ENCODE results near the gene NUDT1.

The NUDT1 gene

GRCh38 chr7:2241580-2242540, at the start of gene NUDT1, which contains the start of gene MRM2:
TSS of gene NUDT1 (plus strand) at chr7:2242226. CDS start at chr7:2244575, 2,349 bp downstream.
TSS of gene MRM2 (minus strand) at chr7:2242205. CDS start at chr7:2242169, 36 bp downstream.
- Histone ChIP-seq H3K4me3 (ENCODE audit: low read depth, low read length) (peak within 1 kb of the TSS; percentile 99), H3K9me3 (ENCODE audit: control insufficient read depth, insufficient read depth, low read depth, low read length) (no peaks in the 10 kb centered on the region), H3K36me3 (ENCODE audit: control insufficient read depth in 2 of 2, insufficient read depth in 1 of 2, low read length in 2 of 2) (peaks cover 31 to 33% of the 10 kb centered on the region in 2 experiments; a peak in 2 of 3 replicates), H3K27ac (ENCODE audit: extremely low read depth, low read depth, low read length) (peak within 1 kb of the TSS; percentile 77), H3K4me1 (ENCODE audit: control insufficient read depth, insufficient read depth, low read length) (peaks cover 8% of the 10 kb centered on the region; the same call in 1 of the 2 replicates)
- ChIA-PET POLR2A (interaction anchor here (0.7 to 3.3 kb wide), 7 partner anchors 9 to 146 kb away, joined by 3 to 25 read pairs (median 4); partner anchors contain the start of gene MAD1L1), CTCF (interaction anchor here (0.6 to 2.6 kb wide), 3 partner anchors 10 to 106 kb away, joined by 3 to 7 read pairs (median 4); partner anchors contain the start of gene MAD1L1)
- TF ChIP-seq KLF9 (tag by site-specific recombination; IDR thresholded peaks at IDR 0.05; ENCODE audit: low read depth) (peak; percentile 85), ZNF692 (tag by site-specific recombination; IDR thresholded peaks at IDR 0.05) (peak; percentile 13; the same call in 1 of the 2 replicates), ZNF580 (tag by site-specific recombination; IDR thresholded peaks at IDR 0.05) (peak; percentile 28; the same call in 1 of the 2 replicates), WT1 (tag by site-specific recombination; IDR thresholded peaks at IDR 0.05) (no peak), ZNF561 (tag by site-specific recombination; IDR thresholded peaks at IDR 0.05; ENCODE audit: borderline replicate concordance) (no peak), ELK4 (IDR thresholded peaks at IDR 0.05; ENCODE audit: borderline replicate concordance, low read depth, low read length) (peak; percentile 67; the same call in 1 of the 2 replicates), ZBTB26 (tag by site-specific recombination; optimal IDR thresholded peaks at IDR 0.05) (peak; percentile 91), PRDM10 (tag by site-specific recombination; IDR thresholded peaks at IDR 0.05) (0 out of 2 replicates have a peak, but pooled peaks have one; percentile 15), ZFP69B (tag by site-specific recombination; IDR thresholded peaks at IDR 0.05) (no peak), ZNF76 (tag by site-specific recombination; IDR thresholded peaks at IDR 0.05; ENCODE audit: borderline replicate concordance, low read depth) (0 out of 2 replicates have a peak, but pooled peaks have one; percentile 19), ZIC2 (tag by site-specific recombination; IDR thresholded peaks at IDR 0.05) (peak; percentile 45), ZNF610 (tag by site-specific recombination; IDR thresholded peaks at IDR 0.05; ENCODE audit: borderline replicate concordance) (0 out of 2 replicates have a peak, but pooled peaks have one; percentile 33), ZBTB10 (tag by site-specific recombination; IDR thresholded peaks at IDR 0.05) (peak; percentile 78), ZNF266 (tag by site-specific recombination; IDR thresholded peaks at IDR 0.05; ENCODE audit: low read depth) (no peak), KLF16 (tag by site-specific recombination; IDR thresholded peaks at IDR 0.05) (peak; percentile 85), ZNF629 (tag by site-specific recombination; IDR thresholded peaks at IDR 0.05) (peak; percentile 44), ZNF394 (tag by site-specific recombination; IDR thresholded peaks at IDR 0.05; ENCODE audit: borderline replicate concordance) (peak; percentile 15; the same call in 1 of the 2 replicates), KLF8 (tag by site-specific recombination; IDR thresholded peaks at IDR 0.05) (0 out of 2 replicates have a peak, but pooled peaks have one; percentile 45), ZNF391 (tag by site-specific recombination; IDR thresholded peaks at IDR 0.05; ENCODE audit: borderline replicate concordance, low read depth) (peak; percentile 44; the same call in 1 of the 2 replicates), ZSCAN18 (tag by site-specific recombination; IDR thresholded peaks at IDR 0.05) (no peak), KLF10 (tag by site-specific recombination; IDR thresholded peaks at IDR 0.05) (peak; percentile 74), ZNF416 (tag by site-specific recombination; IDR thresholded peaks at IDR 0.05) (no peak)

Data from HEK293 (cell line).